HG02840 (cell line): ENCODE measurements around the gene SLC34A3.

Source experiments
- ATAC-seq: cut with Tn5 transposase; IDR thresholded peaks from one replicate; pipeline ENCODE4 v1.9.1; 2021; ENCODE audit warnings: mild to moderate bottlenecking, moderate library complexity, moderate number of reproducible peaks; ENCODE audit not compliant: unreplicated experiment, low FRiP score

SLC34A3 gene

GRCh38 chr9:137230705-137231371 is at the start of gene SLC34A3:
SLC34A3 (plus strand) TSS chr9:137230901; CDS start chr9:137231703, 802 bp downstream.
- no peak for ATAC-seq

- no peak for ATAC-seq
These were observed 49.0 kb upstream of the SLC34A3 start for GRCh38 chr9:137181680-137182079.

GRCh38 chr9:137182836-137183235 is 47.9 kb upstream of the SLC34A3 start:
- ATAC-seq = no peak

DNA sequence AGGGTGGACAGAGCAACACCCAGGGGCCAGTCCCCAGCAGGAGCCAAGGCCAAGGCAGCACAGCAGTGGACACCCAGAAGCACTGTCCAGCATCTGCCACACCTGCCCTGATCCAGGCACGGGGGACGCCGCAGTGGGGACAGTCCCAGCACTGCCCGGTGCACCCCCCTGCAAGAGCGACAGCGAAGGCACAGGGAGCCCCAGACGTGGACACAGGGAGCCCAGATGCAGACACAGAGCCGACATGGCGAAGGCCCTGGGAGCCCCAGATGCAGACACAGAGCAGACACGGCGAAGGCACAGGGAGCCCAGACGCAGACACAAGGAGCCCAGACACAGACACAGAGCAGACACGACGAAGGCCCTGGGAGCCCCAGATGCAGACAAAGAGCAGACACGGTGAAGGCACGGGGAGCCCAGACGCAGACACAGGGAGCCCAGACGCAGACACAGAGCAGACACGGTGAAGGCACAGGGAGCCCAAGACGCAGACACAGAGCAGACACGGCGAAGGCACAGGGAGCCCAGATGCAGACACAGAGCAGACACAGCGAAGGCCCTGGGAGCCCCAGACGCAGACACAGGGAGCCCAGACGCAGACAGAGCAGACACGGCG is 46.6 kb upstream of the SLC34A3 start:
- no peak for ATAC-seq

GRCh38 chr9:137184881-137185660 is 45.6 kb upstream of the SLC34A3 start:
- ATAC-seq = no peak

DNA sequence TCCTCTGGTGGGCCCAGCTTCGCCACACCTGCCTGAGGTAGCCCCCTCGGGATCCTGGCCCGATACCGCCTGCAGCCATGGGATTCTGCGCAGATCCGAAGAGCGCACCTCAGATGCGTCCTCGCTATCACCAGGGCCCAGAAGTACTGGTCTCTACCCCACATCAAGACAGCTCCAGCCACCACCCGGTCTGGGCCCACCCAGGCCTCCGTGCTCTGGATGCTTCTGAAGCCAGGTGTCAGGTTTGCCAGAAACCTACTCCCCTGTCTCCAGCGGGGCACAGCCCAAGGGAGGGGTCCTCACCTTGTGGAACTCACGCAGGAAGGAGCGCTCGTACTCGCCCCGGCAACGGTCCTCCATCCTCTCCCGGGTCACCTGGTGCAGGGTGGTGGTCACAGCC is 44.8 kb upstream of the SLC34A3 start:
- ATAC-seq = no peak

GRCh38 chr9:137186385-137186784 is 44.3 kb upstream of the SLC34A3 start:
- no peak for ATAC-seq

DNA sequence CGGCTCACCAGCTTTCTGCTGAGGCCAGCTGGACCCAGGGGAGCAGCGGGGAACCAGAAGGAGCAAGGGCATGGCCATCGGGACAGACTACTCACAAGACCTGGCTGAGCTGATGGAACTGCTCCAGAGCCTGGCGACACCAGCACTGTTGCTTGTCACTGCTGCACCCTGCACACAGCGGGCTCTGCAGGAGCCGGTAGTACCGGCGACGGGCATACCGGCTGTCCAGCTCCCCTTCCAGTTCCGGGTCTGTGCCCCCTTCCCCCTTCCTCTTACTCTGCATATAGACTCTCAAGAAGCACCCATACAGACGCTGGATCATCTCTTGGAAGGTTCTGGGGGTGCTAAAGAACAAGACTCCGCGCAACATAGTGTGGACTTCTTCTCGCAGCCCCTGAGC is 43.3 kb upstream of the SLC34A3 start:
- ATAC-seq = no peak

- peak; percentile 1 for ATAC-seq
These were observed 42.6 kb upstream of the SLC34A3 start for GRCh38 chr9:137188086-137188489.

DNA sequence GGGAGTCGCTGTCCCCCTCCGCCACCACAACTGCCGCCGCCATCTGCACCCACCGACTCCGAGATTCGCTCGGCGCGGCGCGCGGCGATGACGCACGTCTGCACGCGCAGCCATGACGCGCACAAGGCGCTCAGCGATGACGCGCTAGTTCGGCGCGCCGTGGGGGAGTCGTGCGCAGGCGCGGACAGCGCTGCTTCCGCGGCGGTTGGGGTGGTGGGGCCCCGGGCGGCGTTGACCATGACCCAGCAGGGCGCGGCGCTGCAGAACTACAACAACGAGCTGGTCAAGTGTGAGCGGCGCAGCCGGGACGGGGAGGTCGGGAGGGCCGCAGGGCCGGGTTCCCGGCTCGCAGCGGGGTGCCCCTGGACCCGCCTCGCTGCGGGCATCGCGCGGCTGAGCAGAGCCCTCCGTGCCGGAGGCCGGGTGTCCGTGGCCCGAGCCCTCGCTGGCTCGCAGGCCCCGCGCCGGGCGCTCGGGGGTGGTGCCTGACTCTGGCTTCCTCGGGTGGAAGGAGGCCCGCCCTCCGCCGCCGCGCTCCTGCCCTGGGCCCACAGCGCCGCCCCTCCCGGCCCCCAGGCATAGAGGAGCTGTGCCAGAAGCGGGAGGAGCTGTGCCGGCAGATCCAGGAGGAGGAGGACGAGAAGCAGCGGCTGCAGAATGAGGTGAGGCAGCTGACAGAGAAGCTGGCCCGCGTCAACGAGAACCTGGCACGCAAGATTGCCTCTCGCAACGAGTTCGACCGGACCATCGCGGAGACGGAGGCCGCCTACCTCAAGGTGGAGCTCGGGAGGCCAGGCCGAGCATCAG is 42.0 kb upstream of the SLC34A3 start, which contains the start of the genes ANAPC2 and SSNA1:
Gene ANAPC2 (minus strand): TSS at position 71 of the 807 bp plus-strand sequence. CDS start 28 bp downstream, at position 43.
Gene SSNA1 (plus strand): TSS at position 187 of the 807 bp plus-strand sequence. CDS start 51 bp downstream, at position 238.
- peak; percentile 78 for ATAC-seq

GRCh38 chr9:137189297-137190295 is 41.1 kb upstream of the SLC34A3 start:
- ATAC-seq = no peak

GRCh38 chr9:137190315-137190856 is 40.3 kb upstream of the SLC34A3 start:
- no peak for ATAC-seq

DNA sequence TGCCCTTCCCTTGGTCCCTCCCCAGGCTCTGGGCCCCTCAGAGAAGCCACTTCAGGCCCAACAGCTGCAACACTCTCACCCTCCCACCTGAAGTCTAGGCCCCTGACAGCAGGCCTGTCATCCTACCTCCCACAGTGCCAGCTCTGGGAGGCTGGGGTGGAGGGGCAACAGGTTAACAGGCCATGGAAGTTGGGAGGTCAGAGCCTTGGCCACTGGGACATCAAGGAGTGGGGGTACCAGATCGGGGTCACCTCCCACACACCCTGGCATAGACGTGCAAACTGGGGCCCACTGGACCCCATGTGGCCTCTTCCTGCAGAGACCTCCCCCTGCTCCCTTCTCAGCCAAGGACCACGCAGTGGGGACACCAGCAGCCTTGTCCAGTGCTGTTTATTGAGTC is 39.5 kb upstream of the SLC34A3 start:
- ATAC-seq = no peak

DNA sequence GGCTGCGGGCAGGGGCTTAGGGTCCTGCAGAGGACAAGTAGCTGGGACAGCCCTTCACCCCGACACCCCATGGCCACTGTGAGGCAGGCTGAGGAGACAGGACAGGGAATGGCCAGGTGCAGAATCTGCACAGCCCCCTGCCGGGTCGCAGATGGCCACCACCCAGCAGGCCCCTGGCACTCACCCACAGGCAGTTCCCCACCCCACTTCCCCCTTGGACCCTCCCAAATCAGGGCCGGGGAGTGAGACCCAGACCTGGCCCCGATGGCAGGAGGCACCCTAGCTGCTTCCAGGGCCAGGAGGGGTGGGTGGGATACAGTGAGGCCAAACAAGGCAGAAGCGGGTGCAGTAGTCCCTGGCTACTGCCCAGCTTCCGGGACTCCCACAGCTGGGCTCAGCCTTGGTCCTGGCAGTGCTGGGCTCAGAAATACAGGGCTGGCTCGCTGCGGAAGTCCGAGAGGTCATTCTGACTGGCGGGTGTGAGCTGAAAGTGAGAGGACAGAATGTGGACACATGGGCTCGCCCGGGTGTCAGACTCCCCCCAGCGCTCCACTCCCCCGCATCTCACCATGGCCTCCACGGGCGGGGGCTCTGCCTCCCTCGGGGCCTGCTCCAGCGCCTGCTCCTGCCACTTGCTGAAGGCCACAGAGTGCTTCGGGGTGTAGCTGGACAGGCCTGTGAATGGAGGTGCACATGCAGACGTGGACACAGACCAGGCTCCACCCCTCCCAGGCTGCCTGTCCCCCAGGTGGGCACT is 38.8 kb upstream of the SLC34A3 start:
- no peak for ATAC-seq

- no peak for ATAC-seq
These were observed 38.3 kb upstream of the SLC34A3 start for GRCh38 chr9:137192448-137192780.

GRCh38 chr9:137192859-137193258 is 37.8 kb upstream of the SLC34A3 start:
- ATAC-seq = no peak

- no peak for ATAC-seq
These were observed 36.9 kb upstream of the SLC34A3 start for GRCh38 chr9:137193771-137194170.

GRCh38 chr9:137194388-137194787 is 36.3 kb upstream of the SLC34A3 start:
- ATAC-seq = no peak
